GM18505 (cell line): ENCODE results near the gene SBF1.

Experiments used
- ATAC-seq: cut with Tn5 transposase; IDR thresholded peaks from one replicate; pipeline ENCODE4 v1.9.1; 2021; ENCODE audit not compliant: unreplicated experiment
- POLR2A ChIP-seq: IDR thresholded peaks from 4 replicates; pipeline ENCODE4 v1.6.1; 2011; ENCODE audit warnings: borderline replicate concordance; ENCODE audit not compliant: insufficient read depth, insufficient read length; ENCODE audit errors: extremely low read depth

SBF1 gene

DNA sequence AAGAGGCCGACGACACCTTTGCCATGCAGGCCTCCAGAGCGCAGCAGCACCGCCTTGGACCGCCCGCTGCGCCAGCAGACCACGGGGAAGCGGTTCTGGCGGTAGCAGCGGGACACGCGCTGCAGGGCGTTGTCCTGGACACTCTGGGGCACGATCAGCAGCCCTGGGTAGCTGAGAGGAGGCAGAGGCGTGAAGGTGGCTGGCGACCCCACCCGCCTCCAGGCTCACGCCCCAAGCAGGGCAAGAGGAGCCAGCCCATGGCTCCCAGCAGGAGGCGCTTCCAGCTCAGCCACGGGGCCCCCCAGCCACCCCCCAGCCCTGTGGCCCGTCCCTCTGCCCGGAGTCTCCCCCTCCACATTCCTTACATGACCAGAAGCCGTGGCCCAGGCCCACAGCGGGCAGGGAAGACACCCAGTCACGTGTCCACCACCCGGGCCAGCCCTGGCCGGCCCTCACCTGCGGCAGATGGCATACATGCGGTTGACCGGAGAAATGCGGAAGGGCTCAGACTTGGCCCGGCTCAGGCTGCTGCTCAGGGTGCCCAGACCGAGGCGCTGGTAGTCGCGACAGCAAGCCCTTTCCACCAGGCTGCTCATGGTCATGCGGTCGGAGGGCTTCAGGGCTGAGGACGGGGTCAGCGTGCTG lies 15.2 kb downstream of the SBF1 start:
- no peak for TF ChIP-seq POLR2A
- no peak for ATAC-seq

DNA sequence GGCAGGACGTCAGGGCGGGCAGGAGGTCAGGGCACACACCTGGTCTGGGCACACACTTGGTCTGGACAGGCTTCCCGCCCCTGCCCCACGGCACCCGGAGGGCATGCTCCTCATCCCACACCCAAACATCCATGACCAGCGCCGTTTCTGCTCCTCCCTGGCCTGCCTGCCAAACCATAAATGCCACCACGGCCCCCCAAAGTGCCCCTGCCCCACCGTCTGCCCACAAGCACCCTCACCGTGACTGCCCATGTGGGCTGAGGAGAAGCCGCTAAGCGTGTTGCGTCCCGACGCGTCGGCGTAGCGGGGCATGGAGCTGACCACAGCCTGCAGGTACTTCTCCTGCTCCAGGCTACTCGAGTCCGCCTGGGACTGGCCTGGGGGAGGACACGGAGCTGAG lies 15.8 kb downstream of the SBF1 start:
- ATAC-seq = no peak
- no peak for TF ChIP-seq POLR2A

DNA sequence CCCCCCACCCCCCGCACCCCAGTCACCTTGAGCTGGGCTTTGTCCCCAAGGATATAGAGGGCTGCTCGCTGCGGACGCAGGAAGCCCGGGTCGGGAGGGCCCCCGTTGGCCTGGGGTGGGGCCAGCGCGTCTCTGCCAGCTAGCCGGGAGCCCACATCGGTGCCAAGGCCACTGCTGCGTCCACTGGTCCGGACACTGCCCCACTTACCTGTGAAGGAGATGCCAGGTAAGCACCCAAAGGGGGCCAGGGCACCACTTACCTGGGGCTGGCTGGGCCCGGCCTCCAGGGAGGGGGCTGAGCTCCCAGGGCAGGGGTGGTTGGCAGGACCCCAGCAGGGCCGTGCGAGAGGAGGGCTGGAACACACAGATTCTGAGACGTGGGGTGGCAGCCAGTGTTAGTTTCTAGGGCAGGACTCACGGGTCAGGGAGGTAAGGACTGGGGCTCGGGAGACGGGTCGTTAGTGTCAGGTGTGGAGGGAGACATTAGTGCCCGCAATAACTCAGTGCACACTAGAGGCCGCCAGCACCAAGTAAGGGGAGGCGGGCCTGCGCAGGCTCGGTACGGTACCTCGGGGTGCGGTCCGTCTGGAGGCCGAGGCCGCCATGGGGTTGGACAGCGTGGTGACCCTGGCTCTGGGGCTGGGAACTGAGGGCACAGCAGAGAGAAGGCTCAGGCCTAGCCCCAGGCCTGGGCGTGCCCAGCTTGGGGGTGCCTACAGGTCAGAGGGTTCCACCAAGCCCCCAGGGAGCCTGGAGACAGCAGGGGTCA lies 18.2 kb downstream of the SBF1 start:
- no peak for ATAC-seq
- no peak for TF ChIP-seq POLR2A

DNA sequence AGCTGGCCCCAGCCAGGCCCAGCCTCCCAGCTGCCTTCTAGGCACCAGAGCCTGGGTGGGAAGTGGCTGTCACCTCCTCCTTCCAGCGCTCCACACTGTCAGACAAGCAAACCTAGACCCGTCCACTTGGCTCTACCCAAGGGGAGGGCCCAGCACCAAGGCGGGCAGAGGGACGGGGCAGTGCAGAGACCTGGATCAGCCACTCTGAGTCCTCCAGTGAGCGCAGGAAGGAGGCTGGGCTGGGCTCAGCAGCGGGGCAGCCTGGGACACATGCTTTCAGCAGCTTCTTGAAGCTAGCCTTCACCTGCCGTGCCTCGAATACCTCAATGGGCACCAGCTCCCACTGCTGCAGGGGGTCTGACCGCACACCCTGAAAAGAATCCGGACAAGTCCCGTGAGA lies 18.8 kb downstream of the SBF1 start:
- ATAC-seq = no peak
- TF ChIP-seq POLR2A = no peak

DNA sequence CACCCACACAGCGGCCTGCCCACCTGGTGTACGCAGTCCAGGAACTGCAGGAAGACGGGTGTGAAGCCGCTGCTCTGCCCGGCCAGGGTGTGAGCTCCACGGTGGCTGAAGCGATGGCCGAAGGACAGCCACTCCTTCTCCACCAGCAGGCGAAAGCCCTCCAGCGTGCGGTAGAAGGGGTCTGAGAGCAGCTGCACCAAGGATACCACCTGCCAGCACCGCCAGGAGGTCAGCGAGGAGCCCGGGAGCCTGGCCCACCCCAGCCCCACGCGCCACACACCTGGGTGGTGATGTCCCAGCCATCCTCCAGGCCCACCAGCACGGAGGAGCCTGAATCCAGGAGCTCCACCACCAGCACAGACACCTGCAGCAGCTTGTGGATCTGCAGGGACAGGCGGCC lies 19.6 kb downstream of the SBF1 start:
- no peak for TF ChIP-seq POLR2A
- no peak for ATAC-seq

DNA sequence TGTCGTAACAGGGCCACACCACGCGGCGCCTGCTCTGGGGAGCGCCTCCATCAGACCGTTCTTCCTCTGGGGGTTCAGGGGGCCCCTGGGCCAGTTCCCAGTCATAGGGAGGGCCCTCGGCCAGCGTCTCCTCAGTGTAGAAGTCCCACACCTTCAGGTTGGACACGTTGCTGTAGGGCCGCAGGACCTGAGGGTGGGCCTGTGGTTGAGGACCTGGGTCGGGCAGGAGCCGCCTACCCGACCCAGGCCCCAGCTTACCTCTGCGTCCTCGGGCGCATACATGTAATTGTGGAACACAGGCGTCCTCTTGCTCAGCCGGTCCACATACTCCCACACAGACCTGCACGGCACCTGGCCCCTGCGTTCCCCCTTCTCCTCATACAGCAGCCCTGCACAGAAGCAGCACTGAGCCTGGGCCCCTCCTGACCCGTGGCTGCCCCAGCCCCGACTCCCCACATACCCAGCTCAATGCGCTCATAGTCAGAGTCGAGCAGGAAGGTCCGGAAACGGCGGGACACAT lies 20.2 kb downstream of the SBF1 start:
- no peak for ATAC-seq
- TF ChIP-seq POLR2A = no peak

DNA sequence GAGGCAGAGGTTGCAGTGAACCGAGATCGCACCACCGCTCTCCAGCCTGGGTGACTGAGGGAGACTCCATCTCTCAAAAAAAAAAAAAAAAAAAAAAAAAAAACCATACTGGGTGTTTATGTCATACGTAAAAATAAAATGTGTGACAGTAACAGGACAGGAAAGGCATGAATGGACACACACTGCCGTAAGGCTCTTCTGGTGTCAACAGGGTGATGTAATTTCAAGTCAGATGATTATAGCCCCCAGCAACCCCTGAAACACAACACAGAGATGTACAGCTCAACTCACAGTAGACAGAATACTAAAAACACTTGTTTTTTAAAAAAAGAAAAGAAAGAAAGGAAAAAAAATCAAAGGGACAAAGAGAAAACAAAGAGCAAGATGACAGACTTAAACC lies 22.2 kb downstream of the SBF1 start:
- TF ChIP-seq POLR2A = no peak
- no peak for ATAC-seq

DNA sequence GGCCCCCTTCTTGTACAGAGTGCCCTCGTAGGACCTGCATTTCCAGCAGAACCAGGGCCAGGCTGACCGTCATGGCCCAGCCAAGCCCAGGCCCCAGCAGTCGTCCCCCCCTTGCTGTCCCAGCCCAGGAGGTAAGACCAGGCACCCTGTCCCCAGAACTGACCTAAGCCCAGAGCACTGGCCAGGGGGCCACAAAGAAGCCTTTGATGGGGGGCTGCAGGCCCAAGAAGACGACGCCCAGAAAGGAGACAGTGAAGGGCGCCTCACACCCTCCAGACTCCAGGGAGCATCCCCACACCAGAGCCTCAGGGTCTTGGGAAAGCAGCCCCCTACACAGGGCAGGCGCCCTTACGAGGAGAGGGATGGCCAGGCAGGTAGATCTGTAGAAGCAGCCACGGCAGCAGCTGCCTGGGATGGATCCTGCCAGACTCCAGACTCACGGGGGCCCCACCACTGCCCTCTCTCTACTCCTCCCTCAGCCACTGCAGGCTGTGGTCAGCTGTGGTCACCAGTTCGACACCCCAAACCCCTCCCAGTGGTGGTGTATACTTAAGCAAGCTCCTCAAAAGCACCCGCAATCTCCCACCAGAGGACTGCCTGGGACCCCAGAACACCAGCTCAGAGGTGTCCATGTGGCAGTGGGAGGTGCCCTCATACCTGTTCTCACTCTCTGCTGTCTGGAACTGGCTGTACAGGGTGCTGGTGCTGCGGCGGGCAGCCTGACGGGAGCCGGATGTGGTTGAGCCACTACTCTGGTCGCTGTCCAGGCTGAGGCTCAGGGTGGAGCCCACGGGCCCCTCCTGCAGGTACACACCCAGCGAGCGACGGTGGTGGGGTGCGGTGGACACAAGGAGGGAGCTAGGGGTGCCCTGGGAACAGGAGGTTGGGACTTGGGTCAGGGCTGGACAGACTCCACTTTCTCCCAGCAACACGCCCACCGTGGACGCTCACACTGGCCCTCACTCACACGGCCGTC lies 27.0 kb downstream of the SBF1 start:
- no peak for ATAC-seq
- no peak for TF ChIP-seq POLR2A

DNA sequence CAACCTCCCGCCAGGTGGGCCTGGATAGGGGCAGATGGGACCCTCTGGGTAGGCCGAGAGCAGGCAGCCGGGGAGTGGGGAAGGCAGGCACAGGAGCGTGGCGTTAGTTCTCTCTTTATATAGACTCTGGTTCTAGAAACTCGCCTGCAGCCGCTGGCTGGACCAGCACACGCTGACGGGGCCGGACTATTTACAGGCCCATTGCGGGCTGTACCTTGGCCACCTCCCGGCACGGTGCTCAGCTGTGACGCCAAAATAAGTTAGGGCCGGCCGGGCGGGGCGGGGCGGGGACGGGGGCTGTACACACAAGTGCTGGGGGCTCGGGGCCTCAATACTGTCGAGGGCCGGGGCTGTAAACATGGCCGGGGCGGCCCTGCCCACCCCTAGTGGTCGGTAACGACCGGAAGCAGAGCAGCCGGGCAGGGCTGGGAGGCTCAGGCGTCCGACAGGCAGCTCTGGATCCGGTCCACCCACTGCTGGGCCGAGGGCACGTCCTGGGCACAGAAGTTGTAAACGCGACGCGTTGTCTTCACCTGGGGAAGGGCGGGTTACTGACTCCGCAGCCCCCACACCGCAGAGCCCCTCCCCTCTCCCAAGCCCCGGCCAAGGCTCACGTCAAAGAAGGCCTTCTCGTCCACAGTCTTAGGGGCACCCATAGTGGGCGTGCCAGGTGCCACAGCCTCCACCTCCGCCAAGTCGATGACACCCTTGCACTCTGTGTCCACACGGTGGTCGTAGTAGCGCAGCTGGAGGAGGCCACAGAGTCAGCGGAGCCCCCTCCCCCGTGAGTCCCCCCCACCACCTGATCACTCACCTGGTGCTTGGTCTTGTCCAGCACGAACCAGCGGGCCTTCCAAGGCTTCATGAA lies 27.9 kb downstream of the SBF1 start:
- TF ChIP-seq POLR2A = no peak
- no peak for ATAC-seq

DNA sequence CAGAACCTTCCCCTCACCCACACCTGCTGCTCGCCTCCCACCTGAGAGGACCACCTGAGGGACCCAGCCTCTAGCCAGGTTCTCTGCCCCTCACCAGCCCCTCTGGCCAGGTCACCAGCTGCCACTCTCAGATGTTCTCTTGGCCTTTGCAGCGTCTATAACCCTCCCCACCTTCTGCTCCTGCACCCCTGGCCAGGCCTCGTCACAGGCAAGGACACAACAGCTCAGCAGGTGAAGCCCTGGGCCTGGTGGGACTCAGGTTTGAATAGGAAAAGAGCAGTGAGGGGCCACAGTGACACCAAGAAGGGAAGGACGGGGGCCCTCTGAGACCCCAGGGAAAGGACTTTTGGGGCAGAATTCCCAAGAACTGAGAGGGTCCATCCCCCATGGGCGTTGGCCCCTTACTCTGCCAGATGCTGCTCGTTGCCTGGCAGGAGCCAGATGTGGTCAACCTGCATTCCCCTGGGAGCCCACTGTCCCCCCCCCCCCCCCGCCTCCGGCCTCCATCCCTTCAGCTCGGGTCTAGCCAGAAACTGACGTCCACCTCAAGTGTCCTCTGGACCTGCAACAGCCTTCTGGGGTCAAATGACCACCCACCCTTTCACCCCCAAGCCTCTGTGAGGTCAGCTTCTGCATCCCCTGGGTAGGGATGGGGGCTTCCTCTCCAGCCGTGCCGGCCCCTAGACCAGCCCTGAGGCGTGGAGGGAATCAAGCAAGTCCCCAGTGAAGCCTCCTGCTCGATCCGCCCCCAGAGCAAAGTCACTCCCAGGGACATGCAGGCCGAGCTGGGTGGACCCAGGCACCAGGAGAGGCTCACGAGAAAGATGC lies 28.7 kb downstream of the SBF1 start:
- ATAC-seq = no peak
- no peak for TF ChIP-seq POLR2A

DNA sequence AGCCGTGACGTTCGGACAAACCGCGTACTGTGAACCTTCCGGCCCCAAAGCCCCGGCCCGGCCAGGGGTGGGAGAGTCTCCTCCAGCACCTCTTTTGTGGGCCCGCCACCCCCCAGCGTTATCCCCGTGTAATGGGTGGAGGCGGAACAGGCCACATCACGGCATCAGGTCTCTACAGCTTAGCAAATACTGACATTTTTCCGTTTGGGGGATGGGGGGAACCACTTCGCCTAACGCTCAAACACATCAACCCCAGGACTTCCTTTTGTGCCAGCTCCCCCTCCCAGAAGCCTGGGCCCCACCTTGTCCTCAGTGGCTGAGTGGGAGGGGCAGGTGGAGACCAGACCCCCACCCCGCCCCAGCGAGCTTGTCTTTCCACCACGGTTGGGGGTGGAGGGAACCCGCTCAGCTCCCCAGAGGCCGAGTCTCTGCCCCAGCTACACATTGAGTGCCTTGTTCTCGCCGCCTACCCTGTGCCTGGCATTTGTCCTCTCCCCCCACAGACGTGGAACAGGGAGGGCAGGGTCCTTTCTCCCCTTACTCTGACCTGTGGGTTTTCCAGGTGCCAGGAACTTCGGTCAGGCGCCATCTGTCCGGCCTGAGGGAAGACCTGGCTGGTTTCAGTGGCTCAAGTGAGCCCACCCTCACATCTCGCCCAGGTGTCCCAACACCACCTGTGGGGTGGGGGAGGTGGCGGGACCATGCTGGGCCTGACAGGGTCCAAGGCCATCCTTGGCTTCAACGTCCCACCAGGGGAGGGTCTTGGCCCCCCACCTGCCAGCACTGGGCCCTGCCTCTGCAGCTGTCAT lies 29.6 kb downstream of the SBF1 start:
- TF ChIP-seq POLR2A = no peak
- no peak for ATAC-seq
